Measurements from ENCODE around the gene HARBI1. TPM values are rescaled to one million over a fixed set of nuclear protein-coding genes. Genes with fewer than 3 reads are reported as not detected.
A peak's percentile ranks its signal among the peaks of the same experiment; 100 is the strongest.

HARBI1 gene
- total and polyA plus RNA-seq, 10 of the 15 experiments (the other 5 are each of a cell fraction or from before 2014, with no cell fraction given): 3.6 to 8.4 (median 5.2) TPM

DNA sequence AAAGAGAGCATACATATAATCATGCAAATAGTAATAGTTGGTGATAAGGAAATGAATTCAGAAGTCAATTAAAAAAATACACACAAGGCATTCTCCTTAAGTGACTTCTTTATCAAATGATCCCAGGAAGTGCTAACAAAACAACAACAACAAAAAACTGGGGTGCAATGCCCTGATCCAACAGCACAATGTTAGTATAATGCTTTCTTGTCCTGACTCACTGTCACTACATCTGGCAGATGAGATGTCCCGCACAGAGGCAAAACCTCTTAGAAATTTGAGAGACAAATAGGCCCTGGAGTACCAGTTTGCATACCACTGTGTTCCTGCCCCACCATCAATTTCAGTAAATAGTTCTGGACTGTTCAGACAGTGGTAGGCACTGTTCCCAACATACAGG, 12.2 kb downstream of the HARBI1 start (continued):
- TF ChIP-seq GATAD2B (conservative IDR thresholded peaks at IDR 0.05; ENCODE audit: low read depth) (no peak), JUNB (IDR thresholded peaks at IDR 0.05) (no peak)

- peak overlapping the region; percentile 35; the same call in 1 of the 2 replicates for H3K4me3 ChIP-seq
- H3K27ac ChIP-seq (ENCODE audit: control insufficient read depth, insufficient read depth): peak overlapping the region; percentile 64
- 0 out of 2 replicates have a peak, but pooled peaks cover 2% of the 10 kb centered on the region for H3K79me2 ChIP-seq (ENCODE audit: control insufficient read depth, insufficient read depth, low read length)
- no peaks in the 10 kb centered on the region for H3K36me3 ChIP-seq (ENCODE audit: control insufficient read depth in 2 of 2, insufficient read depth in 2 of 2, low read length in 1 of 2)
- no peak for DNase-seq (ENCODE audit: low read depth, low spot score)
- SMC1A ChIA-PET (ENCODE audit: uncharacterized antibody, unreplicated experiment): interaction anchor here (1.3 kb wide), 1 partner anchor 49 kb away, joined by 4 read pairs; no protein-coding TSS in a partner anchor
- peak overlapping the region; percentile 43; the same call in 1 of the 2 replicates for H2AFZ ChIP-seq (ENCODE audit: control insufficient read depth, low read depth, low read length)
- intact Hi-C loops (cut with micrococcal nuclease; ENCODE audit: unreplicated experiment): no loop called here
- 79% methylated on average over 15 of the region's 15 CpGs for WGBS (ENCODE audit: insufficient coverage, insufficient replicate concordance, low lambda C conversion rate, missing lambda C conversion rate)
- CTCF ChIA-PET: no interaction called here
- RAD21 ChIA-PET (ENCODE audit: unreplicated experiment): no interaction called here
- no peaks in the 10 kb centered on the region for H4K20me1 ChIP-seq (ENCODE audit: control insufficient read depth, insufficient read depth)
- H3K4me2 ChIP-seq (ENCODE audit: control insufficient read depth, insufficient read depth): peak overlapping the region; percentile 61
- no peaks in the 10 kb centered on the region; the same call in 2 of the 3 replicates for H3K9me3 ChIP-seq (replicated peaks; ENCODE audit: control insufficient read depth, insufficient read depth, low read length)
- no TSS peak for BruUV-seq (replicated peaks)
- peak; percentile 88 for ATAC-seq
- no peak overlapping the region for H3K9ac ChIP-seq (ENCODE audit: control insufficient read depth, insufficient read depth, low read length)
- peaks cover 16% of the 10 kb centered on the region for H3K4me1 ChIP-seq (ENCODE audit: control insufficient read depth, insufficient read depth, low read length)
- FAIRE-seq: no peak
- POLR2A ChIA-PET: no interaction called here
- in situ Hi-C loops (cut with MboI): no loop called here
- no peaks in the 10 kb centered on the region for H3K27me3 ChIP-seq (replicated peaks in 1 of 2; ENCODE audit: control insufficient read depth in 2 of 2, insufficient read depth in 2 of 2, low read length in 1 of 2)
- no peak for TF ChIP-seq YY1 (IDR thresholded peaks at IDR 0.05; ENCODE audit: low read depth, low read length)
- no peak for TF ChIP-seq RB1 (IDR thresholded peaks at IDR 0.05; ENCODE audit: borderline replicate concordance)
- TF ChIP-seq ZNF592 (IDR thresholded peaks at IDR 0.05): no peak
- TF ChIP-seq, protein P1, sequence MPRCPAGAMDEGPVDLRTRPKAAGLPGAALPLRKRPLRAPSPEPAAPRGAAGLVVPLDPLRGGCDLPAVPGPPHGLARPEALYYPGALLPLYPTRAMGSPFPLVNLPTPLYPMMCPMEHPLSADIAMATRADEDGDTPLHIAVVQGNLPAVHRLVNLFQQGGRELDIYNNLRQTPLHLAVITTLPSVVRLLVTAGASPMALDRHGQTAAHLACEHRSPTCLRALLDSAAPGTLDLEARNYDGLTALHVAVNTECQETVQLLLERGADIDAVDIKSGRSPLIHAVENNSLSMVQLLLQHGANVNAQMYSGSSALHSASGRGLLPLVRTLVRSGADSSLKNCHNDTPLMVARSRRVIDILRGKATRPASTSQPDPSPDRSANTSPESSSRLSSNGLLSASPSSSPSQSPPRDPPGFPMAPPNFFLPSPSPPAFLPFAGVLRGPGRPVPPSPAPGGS (IDR thresholded peaks at IDR 0.05; ENCODE audit: borderline replicate concordance, insufficient read depth, low read depth, low read length, poor library complexity, severe bottlenecking): no peak
- no peak for TF ChIP-seq YBX1 (IDR thresholded peaks at IDR 0.05)
- no peak for TF ChIP-seq ESRRA (IDR thresholded peaks at IDR 0.05; ENCODE audit: low read length)
- no peak for TF ChIP-seq HDGF (IDR thresholded peaks at IDR 0.05)
- TF ChIP-seq RELB (IDR thresholded peaks at IDR 0.05; ENCODE audit: low read depth): 0 out of 2 replicates have a peak, but pooled peaks have one; percentile 30
- no peak for TF ChIP-seq BCLAF1 (IDR thresholded peaks at IDR 0.05)
- TF ChIP-seq CBX5 (IDR thresholded peaks at IDR 0.05; ENCODE audit: low read depth): 0 out of 2 replicates have a peak, but pooled peaks have one; percentile 78
Measured at GRCh38 chr11:46603704-46604308, 13.2 kb downstream of the HARBI1 start.
